GM12872 (cell line): ENCODE data around the gene DDA1.

Source experiments
- CTCF ChIP-seq: IDR thresholded peaks from 3 replicates; pipeline ENCODE4 v1.5.1; 2011; ENCODE audit warnings: low read depth, mild to moderate bottlenecking, low read length, moderate library complexity; ENCODE audit not compliant: insufficient read depth

The DDA1 gene

GRCh38 chr19:17335575-17335974 is 26.2 kb downstream of the DDA1 start:
- no peak for TF ChIP-seq CTCF

GRCh38 chr19:17336872-17337674 is 27.7 kb downstream of the DDA1 start, which contains the start of gene GTPBP3:
Gene GTPBP3, plus strand, starts transcription at chr19:17337553. Its CDS starts 59 bp downstream, at chr19:17337612.
- no peak for TF ChIP-seq CTCF

GRCh38 chr19:17337675-17338432 is 28.5 kb downstream of the DDA1 start:
- no peak for TF ChIP-seq CTCF

GRCh38 chr19:17338433-17339078 is 29.2 kb downstream of the DDA1 start:
- no peak for TF ChIP-seq CTCF

- TF ChIP-seq CTCF, result no peak
These were observed 29.9 kb downstream of the DDA1 start for GRCh38 chr19:17339088-17339741.

GRCh38 chr19:17340302-17340870 is 31.0 kb downstream of the DDA1 start:
- TF ChIP-seq CTCF, result no peak
